HepG2 (cell line): ENCODE results near the gene C18orf63. TPM values are rescaled to one million over a fixed set of nuclear protein-coding genes. Genes with fewer than 3 reads are reported as not detected.

Experiments used
- ATAC-seq: fragments of 200-7000 bp; cut with Tn5 transposase; 3 replicates; pipeline ENCODE4 v1.9.1; 2020; ENCODE audit warnings: mild to moderate bottlenecking, moderate library complexity
- BruUV-seq: library from RNA; stranded (reverse); fragments of 400-500 nt; replicated peaks from 2 replicates; lab custom pipeline; 2021; lab: Mats Ljungman, UMichigan
- CTCF ChIA-PET: fragments of 300-600 bp; formaldehyde crosslinking; extraction: SDS; loops from one replicate; lab custom pipeline; 2021; ENCODE audit warnings: low total read pairs, inconsistent platforms, low intra/inter-chr PET ratio; lab: Yijun Ruan, JAX
- POLR2A ChIA-PET: fragments of 350-600 bp; sonication (Branson Sonifier 250); formaldehyde crosslinking; loops from one replicate; lab custom pipeline; 2020; ENCODE audit warnings: antibody characterized with exemption, inconsistent platforms; lab: Yijun Ruan, JAX
- DNase-seq: peaks from one replicate; pipeline ENCODE4 v3.0.0-alpha.2; 2015; ENCODE audit warnings: low spot score
- FAIRE-seq: peaks from 3 replicates; lab custom pipeline; 2011; peaks lifted over from hg19 to GRCh38; lab: Jason Lieb, UNC
- H2AFZ ChIP-seq: one replicate; pipeline ENCODE4 v1.6.1; 2011; ENCODE audit warnings: low read length, inconsistent platforms
- H3K27ac ChIP-seq: fragments of 300-600 bp; 3 replicates; pipeline ENCODE4 v1.8.0; 2011; ENCODE audit warnings: mixed run types, mild to moderate bottlenecking, mixed read lengths, low read length, inconsistent platforms; ENCODE audit not compliant: insufficient read depth; ENCODE audit errors: extremely low read length
- H3K27me3 ChIP-seq, 2 experiments: fragments of 200-600 bp in 1 of 2; 2 replicates in 1 of 2; 3 replicates in 1 of 2; pipeline versions ENCODE4 v1.6.0 to v1.8.0; 2011; ENCODE audit warnings: low read length in 2 of 2, mild to moderate bottlenecking in 2 of 2, moderate library complexity in 2 of 2, inconsistent platforms in 1 of 2; ENCODE audit not compliant: insufficient read depth in 2 of 2, control insufficient read depth in 1 of 2
- H3K36me3 ChIP-seq, 2 experiments: fragments of 200-600 bp in 1 of 2; replicated peaks in 1 of 2; 2 replicates in 1 of 2; 3 replicates in 1 of 2; pipeline versions ENCODE4 v1.5.1 to v1.8.0; 2011; ENCODE audit warnings: low read length in 2 of 2, inconsistent platforms in 1 of 2; ENCODE audit not compliant: insufficient read depth in 2 of 2, control insufficient read depth in 1 of 2
- H3K4me1 ChIP-seq: 2 replicates; pipeline ENCODE4 v1.5.1; 2012; ENCODE audit warnings: low read length, inconsistent platforms; ENCODE audit not compliant: insufficient read depth
- H3K4me2 ChIP-seq: 2 replicates; pipeline ENCODE4 v1.6.0; 2011; ENCODE audit warnings: low read depth, low read length, inconsistent platforms
- H3K4me3 ChIP-seq, 3 experiments: fragments of 200-600 bp in 1 of 3; sonication (generic), shearing (Covaris generic) in 1 of 3; replicated peaks in 1 of 3; 2 replicates each; pipeline ENCODE4 v1.5.1; 2011 to 2016; ENCODE audit warnings: low read length in 3 of 3, inconsistent platforms in 2 of 3, low read depth in 2 of 3, mild to moderate bottlenecking in 2 of 3, control low read depth in 1 of 3, mixed read lengths in 1 of 3; ENCODE audit not compliant: insufficient read depth in 1 of 3
- H3K79me2 ChIP-seq: one replicate; pipeline ENCODE4 v1.6.1; 2011; ENCODE audit warnings: low read length, inconsistent platforms; ENCODE audit not compliant: insufficient read depth
- H3K9ac ChIP-seq: 2 replicates; pipeline ENCODE4 v1.6.0; 2011; ENCODE audit warnings: mild to moderate bottlenecking, low read depth, low read length, inconsistent platforms; ENCODE audit not compliant: insufficient read depth
- H3K9me3 ChIP-seq: 2 replicates; pipeline ENCODE4 v1.5.1; 2012; ENCODE audit warnings: mild to moderate bottlenecking, low read length
- H4K20me1 ChIP-seq: 2 replicates; pipeline ENCODE4 v1.6.0; 2011; ENCODE audit warnings: inconsistent platforms, mild to moderate bottlenecking, low read length, moderate library complexity; ENCODE audit not compliant: insufficient read depth
- FOSL2 ChIP-seq: sonication (generic); formaldehyde crosslinking; IDR thresholded peaks from 2 replicates; pipeline ENCODE4 v1.4.0; 2020; ENCODE audit warnings: missing genetic modification reagents
- JUN ChIP-seq: sonication (generic); formaldehyde crosslinking; IDR thresholded peaks from 2 replicates; pipeline ENCODE4 v1.4.0; 2020; ENCODE audit warnings: mild to moderate bottlenecking, missing genetic modification reagents
- ZFP41 ChIP-seq: sonication (generic); formaldehyde crosslinking; IDR thresholded peaks from 2 replicates; pipeline ENCODE4 v1.4.0; 2020; ENCODE audit warnings: mild to moderate bottlenecking, missing genetic modification reagents, borderline replicate concordance
- ZNF501 ChIP-seq: sonication (generic); formaldehyde crosslinking; IDR thresholded peaks from 2 replicates; pipeline ENCODE4 v1.5.1; 2020; ENCODE audit warnings: mild to moderate bottlenecking, moderate library complexity, missing genetic modification reagents
- ZNF615 ChIP-seq: sonication (generic); formaldehyde crosslinking; IDR thresholded peaks from 2 replicates; pipeline ENCODE4 v1.5.0; 2020; ENCODE audit warnings: mild to moderate bottlenecking, missing genetic modification reagents, borderline replicate concordance
- ZSCAN20 ChIP-seq: sonication (generic); formaldehyde crosslinking; IDR thresholded peaks from 2 replicates; pipeline ENCODE4 v1.4.0; 2020; ENCODE audit warnings: missing genetic modification reagents, mild to moderate bottlenecking, borderline replicate concordance
- WGBS: methylation state at CpG from one replicate; pipeline ENCODE4 v1.1.6; 2017; ENCODE audit warnings: low lambda C conversion rate; 5-methylcytosine and 5-hydroxymethylcytosine counted together
- in situ Hi-C: cut with HindIII; loops from 2 replicates; pipeline ENCODE4 v1.10.0; 2017; ENCODE audit warnings: low pct_unique_long_range_greater_than_20kb; ENCODE audit not compliant: extremely low pct_ligation_motif_present
- intact Hi-C: fragments of 100-400 bp; cut with micrococcal nuclease; formaldehyde crosslinking; loops from one replicate; pipeline ENCODE4 v1.10.0; 2022; ENCODE audit not compliant: unreplicated experiment
- polyA plus RNA-seq, 8 experiments: library from polyadenylated mRNA; depleted of rRNA in 3 of 8; stranded (reverse) in 7 of 8; unstranded in 1 of 8; fragments of >200 nt; fragmentation: Illumina TruSeq in 4 of 8; extraction: Trizol in 4 of 8; gene quantifications; 2 replicates each; pipeline versions ENCODE4 v1.2.1 to v1.2.3, GENCODE V29; 2011 to 2016; ENCODE audit warnings: low read depth in 4 of 8, missing spikeins in 1 of 8, mixed read lengths in 1 of 8; ENCODE audit not compliant: insufficient read depth in 1 of 8
- total RNA-seq, 5 experiments: library from RNA; depleted of rRNA; stranded (reverse); fragments of >200 nt; fragmentation: Illumina TruSeq; extraction: Trizol; gene quantifications; 2 replicates each; pipeline ENCODE4 v1.2.3, GENCODE V29; 2016; ENCODE audit warnings: low read depth in 1 of 5
- TF ChIP-seq, protein P1 (sequence below): IDR thresholded peaks from 2 replicates; pipeline ENCODE4 v1.6.1; 2016; ENCODE audit warnings: missing compliant biosample characterization, missing genetic modification reagents, borderline replicate concordance
- TF ChIP-seq, protein P2 (sequence below): sonication (generic); formaldehyde crosslinking; IDR thresholded peaks from 2 replicates; pipeline ENCODE4 v1.4.0; 2020; ENCODE audit warnings: missing genetic modification reagents
- TF ChIP-seq, protein P3 (sequence below): IDR thresholded peaks from 2 replicates; pipeline ENCODE4 v1.6.1; 2012; ENCODE audit warnings: low read depth, low read length, improper control_type of control experiment

The C18orf63 gene
- total and polyA plus RNA-seq, 2 of the 13 experiments (the other 11 are each of a cell fraction or from before 2014, with no cell fraction given) = 0.01 TPM; not detected in 1

DNA sequence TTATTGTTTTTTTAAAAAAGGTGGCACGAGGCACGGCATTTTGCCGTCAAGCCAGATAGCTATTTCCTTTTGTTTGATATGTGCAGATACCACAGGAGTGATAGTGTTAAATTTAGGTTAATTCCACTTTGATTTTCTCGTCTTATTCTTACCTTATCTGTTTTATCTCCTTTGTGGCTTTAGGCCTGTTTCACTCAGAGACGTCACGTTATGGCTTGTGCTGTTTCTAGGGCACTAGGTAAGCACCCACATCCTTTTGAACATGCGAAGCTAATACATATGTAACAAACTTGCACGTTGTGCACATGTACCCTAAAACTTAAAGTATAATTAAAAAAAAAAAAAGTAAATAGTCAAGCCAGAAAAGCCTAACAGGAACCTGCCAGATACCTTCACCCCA, 57.8 kb downstream of the C18orf63 start:
- FAIRE-seq = no peak
- Histone ChIP-seq H3K4me1 (peaks cover 16% of the 10 kb centered on the region), H3K9me3 (no peaks in the 10 kb centered on the region), H3K4me2 (no peak overlapping the region), H3K27me3 (peaks cover 3 to 16% of the 10 kb centered on the region in 2 experiments; a peak in 2 of 5 replicates), H3K27ac (no peak overlapping the region), H4K20me1 (no peaks in the 10 kb centered on the region), H3K9ac (no peak overlapping the region), H2AFZ (no peak overlapping the region), H3K4me3 (no peak overlapping the region), H3K79me2 (no peaks in the 10 kb centered on the region), H3K36me3 (no peaks in the 10 kb centered on the region)
- intact Hi-C loops = no loop called here
- no peak for ATAC-seq
- TF ChIP-seq FOSL2 (CRISPR knock-in tag) = no peak
- no peak for TF ChIP-seq JUN (CRISPR knock-in tag)
- TF ChIP-seq ZNF501 (CRISPR knock-in tag) = no peak
- no peak for TF ChIP-seq ZNF615
- TF ChIP-seq ZSCAN20 (CRISPR knock-in tag) = no peak
- TF ChIP-seq, protein P1, sequence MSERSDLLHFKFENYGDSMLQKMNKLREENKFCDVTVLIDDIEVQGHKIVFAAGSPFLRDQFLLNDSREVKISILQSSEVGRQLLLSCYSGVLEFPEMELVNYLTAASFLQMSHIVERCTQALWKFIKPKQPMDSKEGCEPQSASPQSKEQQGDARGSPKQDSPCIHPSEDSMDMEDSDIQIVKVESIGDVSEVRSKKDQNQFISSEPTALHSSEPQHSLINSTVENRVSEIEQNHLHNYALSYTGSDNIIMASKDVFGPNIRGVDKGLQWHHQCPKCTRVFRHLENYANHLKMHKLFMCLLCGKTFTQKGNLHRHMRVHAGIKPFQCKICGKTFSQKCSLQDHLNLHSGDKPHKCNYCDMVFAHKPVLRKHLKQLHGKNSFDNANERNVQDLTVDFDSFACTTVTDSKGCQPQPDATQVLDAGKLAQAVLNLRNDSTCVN = no peak
- TF ChIP-seq, protein P2, sequence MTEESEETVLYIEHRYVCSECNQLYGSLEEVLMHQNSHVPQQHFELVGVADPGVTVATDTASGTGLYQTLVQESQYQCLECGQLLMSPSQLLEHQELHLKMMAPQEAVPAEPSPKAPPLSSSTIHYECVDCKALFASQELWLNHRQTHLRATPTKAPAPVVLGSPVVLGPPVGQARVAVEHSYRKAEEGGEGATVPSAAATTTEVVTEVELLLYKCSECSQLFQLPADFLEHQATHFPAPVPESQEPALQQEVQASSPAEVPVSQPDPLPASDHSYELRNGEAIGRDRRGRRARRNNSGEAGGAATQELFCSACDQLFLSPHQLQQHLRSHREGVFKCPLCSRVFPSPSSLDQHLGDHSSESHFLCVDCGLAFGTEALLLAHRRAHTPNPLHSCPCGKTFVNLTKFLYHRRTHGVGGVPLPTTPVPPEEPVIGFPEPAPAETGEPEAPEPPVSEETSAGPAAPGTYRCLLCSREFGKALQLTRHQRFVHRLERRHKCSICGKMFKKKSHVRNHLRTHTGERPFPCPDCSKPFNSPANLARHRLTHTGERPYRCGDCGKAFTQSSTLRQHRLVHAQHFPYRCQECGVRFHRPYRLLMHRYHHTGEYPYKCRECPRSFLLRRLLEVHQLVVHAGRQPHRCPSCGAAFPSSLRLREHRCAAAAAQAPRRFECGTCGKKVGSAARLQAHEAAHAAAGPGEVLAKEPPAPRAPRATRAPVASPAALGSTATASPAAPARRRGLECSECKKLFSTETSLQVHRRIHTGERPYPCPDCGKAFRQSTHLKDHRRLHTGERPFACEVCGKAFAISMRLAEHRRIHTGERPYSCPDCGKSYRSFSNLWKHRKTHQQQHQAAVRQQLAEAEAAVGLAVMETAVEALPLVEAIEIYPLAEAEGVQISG (CRISPR knock-in tag) = no peak
- TF ChIP-seq, protein P3, sequence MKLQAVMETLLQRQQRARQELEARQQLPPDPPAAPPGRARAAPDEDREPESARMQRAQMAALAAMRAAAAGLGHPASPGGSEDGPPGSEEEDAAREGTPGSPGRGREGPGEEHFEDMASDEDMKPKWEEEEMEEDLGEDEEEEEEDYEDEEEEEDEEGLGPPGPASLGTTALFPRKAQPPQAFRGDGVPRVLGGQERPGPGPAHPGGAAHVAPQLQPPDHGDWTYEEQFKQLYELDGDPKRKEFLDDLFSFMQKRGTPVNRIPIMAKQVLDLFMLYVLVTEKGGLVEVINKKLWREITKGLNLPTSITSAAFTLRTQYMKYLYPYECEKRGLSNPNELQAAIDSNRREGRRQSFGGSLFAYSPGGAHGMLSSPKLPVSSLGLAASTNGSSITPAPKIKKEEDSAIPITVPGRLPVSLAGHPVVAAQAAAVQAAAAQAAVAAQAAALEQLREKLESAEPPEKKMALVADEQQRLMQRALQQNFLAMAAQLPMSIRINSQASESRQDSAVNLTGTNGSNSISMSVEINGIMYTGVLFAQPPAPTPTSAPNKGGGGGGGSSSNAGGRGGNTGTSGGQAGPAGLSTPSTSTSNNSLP = no peak
- TF ChIP-seq ZFP41 (CRISPR knock-in tag) = no peak
- 63% methylated on average over 8 of the region's 8 CpGs for WGBS
- CTCF ChIA-PET = no interaction called here
- BruUV-seq = no TSS peak
- no peak for DNase-seq
- in situ Hi-C loops = no loop called here
- POLR2A ChIA-PET = no interaction called here
